HCT116 (cell line): ENCODE measurements around the gene PKHD1. TPM values are rescaled to one million over a fixed set of nuclear protein-coding genes. Genes with fewer than 3 reads are reported as not detected.

ENCODE experiments used
- ATAC-seq: fragments of 200-7000 bp; cut with Tn5 transposase; 2 replicates; pipeline ENCODE4 v1.9.1; 2020; ENCODE audit warnings: mild to moderate bottlenecking, moderate library complexity
- BruUV-seq: library from RNA; stranded (reverse); fragments of 400-500 nt; replicated peaks from 2 replicates; lab custom pipeline; 2021; lab: Mats Ljungman, UMichigan
- CTCF ChIA-PET: fragments of 300-600 bp; sonication (Branson Sonifier 250); formaldehyde crosslinking; loops from one replicate; lab custom pipeline; 2021; ENCODE audit warnings: antibody characterized with exemption; lab: Charles Lee
- POLR2A ChIA-PET: fragments of 300-600, 350-600 bp; sonication (Branson Sonifier 250); formaldehyde crosslinking; loops from one replicate; lab custom pipeline; 2021; ENCODE audit warnings: antibody characterized with exemption; lab: Charles Lee
- RAD21 ChIA-PET, 2 experiments: fragments of 300-600 bp; sonication (Branson Sonifier 250); formaldehyde crosslinking; loops; one replicate each; lab custom pipeline; 2023; ENCODE audit warnings: low total read pairs in 2 of 2; ENCODE audit not compliant: uncharacterized antibody in 2 of 2, unreplicated experiment in 2 of 2, low non-redundant PET in 1 of 2; lab: Charles Lee
- DNase-seq: peaks from one replicate; pipeline ENCODE4 v3.0.0-alpha.2; 2010; ENCODE audit warnings: low read depth, low spot score
- H2AFZ ChIP-seq: fragments of 200-600 bp; shearing (Covaris generic), sonication (generic); 2 replicates; pipeline ENCODE4 v1.6.1; 2017; ENCODE audit warnings: low read depth, mixed run types, mixed read lengths, antibody characterized with exemption, low read length; ENCODE audit not compliant: poor library complexity, severe bottlenecking
- H3K27ac ChIP-seq: 2 replicates; pipeline ENCODE4 v1.5.1; 2012; ENCODE audit warnings: low read depth, low read length
- H3K27me3 ChIP-seq: fragments of 200-600 bp; sonication (generic); 2 replicates; pipeline ENCODE4 v1.6.1; 2016; ENCODE audit warnings: mixed run types, low read length, mixed read lengths; ENCODE audit not compliant: insufficient read depth
- H3K36me3 ChIP-seq, 2 experiments: fragments of 200-500 bp in 1 of 2; fragments of 200-600 bp in 1 of 2; sonication (Bioruptor generic) in 1 of 2; sonication (generic) in 1 of 2; 2 replicates each; pipeline versions ENCODE4 v1.5.1 to v1.6.1; 2014 to 2016; ENCODE audit warnings: low read length in 2 of 2, inconsistent platforms in 1 of 2, mixed read lengths in 1 of 2, mixed run types in 1 of 2; ENCODE audit not compliant: insufficient read depth in 2 of 2, control insufficient read depth in 1 of 2
- H3K4me1 ChIP-seq, 2 experiments: fragments of 200-600 bp in 1 of 2; sonication (generic) in 1 of 2; 2 replicates each; pipeline versions ENCODE4 v1.5.1 to v1.6.1; 2012 to 2017; ENCODE audit warnings: low read length in 2 of 2, inconsistent platforms in 1 of 2, mild to moderate bottlenecking in 1 of 2, mixed read lengths in 1 of 2, mixed run types in 1 of 2, moderate library complexity in 1 of 2; ENCODE audit not compliant: insufficient read depth in 2 of 2, control insufficient read depth in 1 of 2
- H3K4me2 ChIP-seq: fragments of 200-600 bp; sonication (generic); 2 replicates; pipeline ENCODE4 v1.6.1; 2017; ENCODE audit warnings: mixed run types, low read length, mixed read lengths
- H3K4me3 ChIP-seq, 2 experiments: fragments of 200-600 bp in 1 of 2; sonication (generic) in 1 of 2; replicated peaks in 1 of 2; 2 replicates each; pipeline ENCODE4 v1.5.1; 2011 to 2016; ENCODE audit warnings: low read length in 2 of 2, control low read depth in 1 of 2, low read depth in 1 of 2, mild to moderate bottlenecking in 1 of 2, mixed read lengths in 1 of 2, mixed run types in 1 of 2
- H3K79me2 ChIP-seq: fragments of 200-600 bp; sonication (generic); 2 replicates; pipeline ENCODE4 v1.6.1; 2017; ENCODE audit warnings: mild to moderate bottlenecking, mixed run types, low read length, moderate library complexity, mixed read lengths; ENCODE audit not compliant: insufficient read depth
- H3K9ac ChIP-seq: fragments of 200-600 bp; sonication (generic); 2 replicates; pipeline ENCODE4 v1.6.1; 2016; ENCODE audit warnings: low read length, mixed read lengths
- H3K9me2 ChIP-seq: fragments of 200-600 bp; sonication (generic), shearing (Covaris generic); 2 replicates; pipeline ENCODE4 v1.6.1; 2017; ENCODE audit warnings: mixed run types, mild to moderate bottlenecking, moderate library complexity; ENCODE audit not compliant: insufficient read depth
- H3K9me3 ChIP-seq, 2 experiments: fragments of 200-500 bp in 1 of 2; fragments of 200-600 bp in 1 of 2; sonication (Bioruptor generic) in 1 of 2; sonication (generic) in 1 of 2; 2 replicates each; pipeline ENCODE4 v1.6.1; 2014 to 2017; ENCODE audit warnings: low read length in 2 of 2, mixed read lengths in 2 of 2, inconsistent platforms in 1 of 2, low read depth in 1 of 2, mild to moderate bottlenecking in 1 of 2, mixed run types in 1 of 2, moderate library complexity in 1 of 2; ENCODE audit not compliant: control insufficient read depth in 1 of 2, insufficient read depth in 1 of 2
- H4K20me1 ChIP-seq: fragments of 200-600 bp; sonication (generic), shearing (Covaris generic); 2 replicates; pipeline ENCODE4 v1.6.1; 2017; ENCODE audit warnings: mixed run types, mild to moderate bottlenecking, moderate library complexity; ENCODE audit not compliant: insufficient read depth
- CBX3 ChIP-seq: IDR thresholded peaks from 2 replicates; pipeline ENCODE4 v1.6.1; 2012; ENCODE audit warnings: low read depth
- CEBPB ChIP-seq: IDR thresholded peaks from 2 replicates; pipeline ENCODE4 v1.6.1; 2012; ENCODE audit warnings: low read depth
- EGR1 ChIP-seq: IDR thresholded peaks from 2 replicates; pipeline ENCODE4 v1.6.1; 2012; ENCODE audit warnings: low read depth
- ELF1 ChIP-seq: IDR thresholded peaks from 2 replicates; pipeline ENCODE4 v1.6.1; 2012; ENCODE audit warnings: low read depth, borderline replicate concordance
- EZH2 ChIP-seq: fragments of 200-600 bp; sonication (generic); IDR thresholded peaks from 2 replicates; pipeline ENCODE4 v1.6.1; 2017; ENCODE audit warnings: antibody characterized with exemption, mixed run types
- EZH2phosphoT487 ChIP-seq: fragments of 200-600 bp; IDR thresholded peaks from 2 replicates; pipeline ENCODE4 v1.6.1; 2018; ENCODE audit warnings: antibody characterized with exemption, borderline replicate concordance
- JUND ChIP-seq: IDR thresholded peaks from 2 replicates; pipeline ENCODE4 v1.6.1; 2012
- SIN3A ChIP-seq: IDR thresholded peaks from 2 replicates; pipeline ENCODE4 v1.6.1; 2012; ENCODE audit warnings: low read depth
- SP1 ChIP-seq: IDR thresholded peaks from 2 replicates; pipeline ENCODE4 v1.6.1; 2012; ENCODE audit warnings: low read depth
- SRF ChIP-seq: IDR thresholded peaks from 2 replicates; pipeline ENCODE4 v1.6.1; 2012; ENCODE audit warnings: low read depth
- TCF7L2 ChIP-seq: IDR thresholded peaks from 2 replicates; pipeline ENCODE4 v1.7.0; 2011; ENCODE audit warnings: borderline replicate concordance, inconsistent platforms; ENCODE audit not compliant: insufficient read depth, insufficient read length; ENCODE audit errors: extremely low read depth
- YY1 ChIP-seq: IDR thresholded peaks from 2 replicates; pipeline ENCODE4 v1.6.1; 2011; ENCODE audit warnings: low read length, low read depth, moderate library complexity, mild to moderate bottlenecking; ENCODE audit not compliant: insufficient replicate concordance; ENCODE audit errors: extremely low read depth
- ZFX ChIP-seq: fragments of 450-650 bp; IDR thresholded peaks from 2 replicates; pipeline ENCODE4 v1.6.1; 2017
- intact Hi-C: fragments of 100-400 bp; cut with micrococcal nuclease; formaldehyde crosslinking; loops from 2 replicates; pipeline ENCODE4 v1.10.0; 2022
- total RNA-seq: library from RNA; stranded (reverse); gene quantifications from one replicate; pipeline ENCODE4 v1.2.1, GENCODE V29; 2021; ENCODE audit not compliant: unreplicated experiment
- TF ChIP-seq, protein P1 (sequence below): IDR thresholded peaks from 2 replicates; pipeline ENCODE4 v1.6.1; 2012
- TF ChIP-seq, protein P2 (sequence below): IDR thresholded peaks from 2 replicates; pipeline ENCODE4 v1.6.1; 2012; ENCODE audit warnings: low read depth

PKHD1 gene
- total RNA-seq, 1 experiment from 2014 or later = not detected

DNA sequence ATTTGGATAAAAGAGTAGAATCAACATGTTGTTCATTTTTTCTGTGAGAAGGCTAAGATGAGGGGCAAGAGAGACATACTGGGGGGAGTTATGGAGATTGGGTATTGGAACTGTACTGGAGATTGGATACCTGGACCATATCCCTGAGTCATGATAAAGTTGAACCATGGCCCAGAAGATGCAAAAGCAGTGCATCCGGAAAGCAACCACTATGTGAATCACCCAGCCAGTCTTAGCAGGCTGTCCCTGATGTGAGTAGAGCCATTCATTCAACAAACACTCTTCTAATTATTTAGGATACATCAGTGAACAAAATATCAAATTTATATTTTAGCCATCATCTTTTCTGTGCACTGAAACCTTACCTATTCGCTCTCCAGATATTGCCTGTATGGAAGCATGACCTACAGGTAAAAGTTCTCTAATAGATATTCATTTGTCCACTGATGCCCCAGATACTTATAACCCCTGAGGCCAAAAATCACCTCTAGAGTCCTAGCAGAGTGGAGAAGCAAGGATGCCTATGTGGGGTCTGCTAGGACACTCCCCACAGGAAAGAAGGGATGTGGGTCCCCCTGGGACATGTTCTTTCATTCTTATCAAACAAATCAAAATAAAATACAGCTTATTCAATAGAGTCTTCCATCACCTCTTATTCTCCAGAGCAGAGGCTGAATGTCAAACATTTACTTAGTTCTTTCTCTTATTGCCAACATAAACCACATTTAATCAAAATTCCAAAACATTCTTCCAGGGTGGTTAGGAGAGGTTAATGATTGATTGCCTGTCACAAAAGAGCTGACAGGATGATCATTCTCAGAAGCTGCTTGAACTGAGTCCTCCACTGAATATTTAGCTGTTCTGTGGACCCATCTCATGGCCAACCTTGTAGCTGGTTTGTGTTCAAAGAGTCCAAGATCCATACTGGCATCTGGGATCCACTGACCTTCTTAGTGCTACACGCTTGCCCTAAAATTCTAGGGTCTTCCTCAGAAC is 37.0 kb upstream of the PKHD1 start:
- RAD21 ChIA-PET = no interaction called here
- CTCF ChIA-PET = no interaction called here
- DNase-seq (no peak), ATAC-seq (no peak)
- H3K36me3 ChIP-seq = no peaks in the 10 kb centered on the region
- H2AFZ ChIP-seq = no peak overlapping the region
- no TSS peak for BruUV-seq
- POLR2A ChIA-PET = interaction anchor here (0.7 kb wide), 1 partner anchor 1212 kb away, joined by 5 read pairs; no protein-coding TSS in a partner anchor
- no peaks in the 10 kb centered on the region for H3K9me3 ChIP-seq
- no peak overlapping the region for H3K4me2 ChIP-seq
- no peaks in the 10 kb centered on the region for H4K20me1 ChIP-seq
- H3K4me3 ChIP-seq = no peak overlapping the region
- H3K79me2 ChIP-seq = no peaks in the 10 kb centered on the region
- intact Hi-C loops = no loop called here
- 0 out of 2 replicates have a peak, but pooled peaks cover 18% of the 10 kb centered on the region for H3K27me3 ChIP-seq
- no peak overlapping the region for H3K27ac ChIP-seq
- H3K4me1 ChIP-seq = no peaks in the 10 kb centered on the region
- no peak for TF ChIP-seq ZFX
- TF ChIP-seq CBX3 = no peak
- TF ChIP-seq EZH2 = no peak
- no peak for TF ChIP-seq CEBPB
- TF ChIP-seq SP1 = no peak
- TF ChIP-seq SRF = no peak
- no peak for TF ChIP-seq SIN3A
- no peak overlapping the region for H3K9ac ChIP-seq
- no peaks in the 10 kb centered on the region for H3K9me2 ChIP-seq

DNA sequence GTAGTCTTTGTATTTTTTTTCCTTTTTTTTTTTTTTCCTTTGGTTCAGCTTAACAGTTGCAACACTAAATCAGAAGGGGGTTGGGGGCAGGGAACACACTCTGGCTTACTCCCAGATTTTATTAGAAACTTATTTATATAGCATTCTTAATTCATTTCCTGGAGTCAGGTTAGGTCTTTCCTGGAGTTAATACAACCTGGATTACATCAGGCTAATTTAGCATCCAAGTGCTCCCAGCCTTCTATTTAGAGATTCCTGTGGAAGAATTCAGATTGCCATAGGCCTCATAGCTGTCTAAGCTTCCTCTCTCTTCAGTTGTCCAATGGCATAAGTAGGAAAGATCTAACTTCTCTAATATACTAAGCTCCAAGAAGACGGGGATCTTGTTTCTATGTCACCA is 35.8 kb upstream of the PKHD1 start:
- no peak overlapping the region for H3K4me2 ChIP-seq
- H3K4me1 ChIP-seq = no peaks in the 10 kb centered on the region
- H3K79me2 ChIP-seq = no peaks in the 10 kb centered on the region
- no peaks in the 10 kb centered on the region for H3K9me2 ChIP-seq
- H3K27ac ChIP-seq = no peak overlapping the region
- no peak overlapping the region for H3K4me3 ChIP-seq
- 0 out of 2 replicates have a peak, but pooled peaks cover 18% of the 10 kb centered on the region for H3K27me3 ChIP-seq
- POLR2A ChIA-PET = no interaction called here
- no peaks in the 10 kb centered on the region for H4K20me1 ChIP-seq
- H2AFZ ChIP-seq = no peak overlapping the region
- H3K36me3 ChIP-seq = no peaks in the 10 kb centered on the region
- H3K9ac ChIP-seq = no peak overlapping the region
- ATAC-seq (no peak), DNase-seq (no peak)
- CTCF ChIA-PET = no interaction called here
- H3K9me3 ChIP-seq = no peaks in the 10 kb centered on the region
- intact Hi-C loops = no loop called here
- BruUV-seq = no TSS peak
- RAD21 ChIA-PET = no interaction called here
- no peak for TF ChIP-seq JUND
- TF ChIP-seq, protein P1, sequence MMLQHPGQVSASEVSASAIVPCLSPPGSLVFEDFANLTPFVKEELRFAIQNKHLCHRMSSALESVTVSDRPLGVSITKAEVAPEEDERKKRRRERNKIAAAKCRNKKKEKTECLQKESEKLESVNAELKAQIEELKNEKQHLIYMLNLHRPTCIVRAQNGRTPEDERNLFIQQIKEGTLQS = no peak
- no peak for TF ChIP-seq EZH2phosphoT487
- no peak for TF ChIP-seq CEBPB
- TF ChIP-seq YY1 = no peak
- TF ChIP-seq EGR1 = no peak
- TF ChIP-seq SP1 = no peak
- TF ChIP-seq EZH2 = no peak
- TF ChIP-seq ELF1 = no peak
- TF ChIP-seq, protein P2, sequence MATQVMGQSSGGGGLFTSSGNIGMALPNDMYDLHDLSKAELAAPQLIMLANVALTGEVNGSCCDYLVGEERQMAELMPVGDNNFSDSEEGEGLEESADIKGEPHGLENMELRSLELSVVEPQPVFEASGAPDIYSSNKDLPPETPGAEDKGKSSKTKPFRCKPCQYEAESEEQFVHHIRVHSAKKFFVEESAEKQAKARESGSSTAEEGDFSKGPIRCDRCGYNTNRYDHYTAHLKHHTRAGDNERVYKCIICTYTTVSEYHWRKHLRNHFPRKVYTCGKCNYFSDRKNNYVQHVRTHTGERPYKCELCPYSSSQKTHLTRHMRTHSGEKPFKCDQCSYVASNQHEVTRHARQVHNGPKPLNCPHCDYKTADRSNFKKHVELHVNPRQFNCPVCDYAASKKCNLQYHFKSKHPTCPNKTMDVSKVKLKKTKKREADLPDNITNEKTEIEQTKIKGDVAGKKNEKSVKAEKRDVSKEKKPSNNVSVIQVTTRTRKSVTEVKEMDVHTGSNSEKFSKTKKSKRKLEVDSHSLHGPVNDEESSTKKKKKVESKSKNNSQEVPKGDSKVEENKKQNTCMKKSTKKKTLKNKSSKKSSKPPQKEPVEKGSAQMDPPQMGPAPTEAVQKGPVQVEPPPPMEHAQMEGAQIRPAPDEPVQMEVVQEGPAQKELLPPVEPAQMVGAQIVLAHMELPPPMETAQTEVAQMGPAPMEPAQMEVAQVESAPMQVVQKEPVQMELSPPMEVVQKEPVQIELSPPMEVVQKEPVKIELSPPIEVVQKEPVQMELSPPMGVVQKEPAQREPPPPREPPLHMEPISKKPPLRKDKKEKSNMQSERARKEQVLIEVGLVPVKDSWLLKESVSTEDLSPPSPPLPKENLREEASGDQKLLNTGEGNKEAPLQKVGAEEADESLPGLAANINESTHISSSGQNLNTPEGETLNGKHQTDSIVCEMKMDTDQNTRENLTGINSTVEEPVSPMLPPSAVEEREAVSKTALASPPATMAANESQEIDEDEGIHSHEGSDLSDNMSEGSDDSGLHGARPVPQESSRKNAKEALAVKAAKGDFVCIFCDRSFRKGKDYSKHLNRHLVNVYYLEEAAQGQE = no peak
- TF ChIP-seq TCF7L2 = no peak
